Activated CD4-positive, alpha-beta T cell treated with anti-CD3 and anti-CD28 coated beads, Interleukin-2, amount 50 U/mL, for 4 hours (primary cell): Measurements from ENCODE around the gene EIF4EBP3.
"Not testable (repeated sequence)": the region's sequence is repeated elsewhere in the genome, so short reads cannot be mapped to it uniquely, and the experiment has no call there.

Experiments used
- DNase-seq, 2 experiments: peaks; one replicate each; pipeline ENCODE4 v3.0.0-alpha.2; 2020

The EIF4EBP3 gene

GRCh38 chr5:140579188-140579747 is 31.8 kb downstream of the EIF4EBP3 start:
- DNase-seq, result not testable (repeated sequence)

- DNase-seq, result no peak
Measured at GRCh38 chr5:140587495-140587894, 40.0 kb downstream of the EIF4EBP3 start.

GRCh38 chr5:140588311-140589070 is 41.0 kb downstream of the EIF4EBP3 start:
- no peak for DNase-seq

- no peak for DNase-seq
Measured at GRCh38 chr5:140590861-140591260, 43.4 kb downstream of the EIF4EBP3 start.

- no peak for DNase-seq
Measured at GRCh38 chr5:140591747-140592372, 44.4 kb downstream of the EIF4EBP3 start.

- DNase-seq, result not testable (repeated sequence)
Measured at GRCh38 chr5:140593070-140593469, 45.6 kb downstream of the EIF4EBP3 start.

GRCh38 chr5:140594169-140594568 is 46.7 kb downstream of the EIF4EBP3 start:
- no peak for DNase-seq

- DNase-seq, result no peak
Measured at GRCh38 chr5:140595538-140596300, 48.3 kb downstream of the EIF4EBP3 start.

- no peak for DNase-seq
Measured at GRCh38 chr5:140596321-140596741, 48.9 kb downstream of the EIF4EBP3 start.

- no peak for DNase-seq
Measured at GRCh38 chr5:140598836-140599235, 51.4 kb downstream of the EIF4EBP3 start.
